Panc1 (cell line): Measurements from ENCODE around the gene FGGY.

Source experiments
- POLR2AphosphoS5 ChIP-seq: IDR thresholded peaks from 2 replicates; pipeline ENCODE4 v1.6.1; 2012; ENCODE audit warnings: mild to moderate bottlenecking, low read depth, low read length, moderate library complexity
- SIN3A ChIP-seq: IDR thresholded peaks from 2 replicates; pipeline ENCODE4 v1.6.1; 2012; ENCODE audit warnings: low read depth, mild to moderate bottlenecking, low read length, moderate library complexity, borderline replicate concordance; ENCODE audit not compliant: insufficient read depth
- TF ChIP-seq, protein P1 (sequence below): fragments of 450-650 bp; IDR thresholded peaks from 2 replicates; pipeline ENCODE4 v1.5.1; 2017; ENCODE audit warnings: mild to moderate bottlenecking

DNA sequence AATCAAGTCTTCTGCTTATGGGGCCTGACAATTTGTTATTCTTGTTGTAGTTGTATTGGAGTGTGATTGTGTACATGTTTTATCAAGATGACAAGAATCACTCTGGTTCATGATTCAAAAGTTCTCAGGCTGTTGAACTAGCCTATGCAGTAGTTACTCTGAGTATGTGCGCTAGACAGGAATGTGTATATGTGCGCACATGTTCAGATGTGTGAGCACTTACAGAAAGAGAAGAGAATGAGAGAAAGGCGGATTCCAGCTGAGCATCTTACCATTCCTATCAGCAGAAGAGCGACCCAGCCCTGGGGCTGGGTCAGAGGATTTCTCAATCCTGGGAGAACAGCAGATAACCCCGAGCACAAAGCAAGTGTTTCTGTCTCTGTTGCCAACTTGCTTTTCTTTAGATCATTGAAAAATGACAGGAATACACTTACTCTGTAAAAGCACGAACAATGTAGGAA, 407.1 kb downstream of the FGGY start:
- TF ChIP-seq, protein P1, sequence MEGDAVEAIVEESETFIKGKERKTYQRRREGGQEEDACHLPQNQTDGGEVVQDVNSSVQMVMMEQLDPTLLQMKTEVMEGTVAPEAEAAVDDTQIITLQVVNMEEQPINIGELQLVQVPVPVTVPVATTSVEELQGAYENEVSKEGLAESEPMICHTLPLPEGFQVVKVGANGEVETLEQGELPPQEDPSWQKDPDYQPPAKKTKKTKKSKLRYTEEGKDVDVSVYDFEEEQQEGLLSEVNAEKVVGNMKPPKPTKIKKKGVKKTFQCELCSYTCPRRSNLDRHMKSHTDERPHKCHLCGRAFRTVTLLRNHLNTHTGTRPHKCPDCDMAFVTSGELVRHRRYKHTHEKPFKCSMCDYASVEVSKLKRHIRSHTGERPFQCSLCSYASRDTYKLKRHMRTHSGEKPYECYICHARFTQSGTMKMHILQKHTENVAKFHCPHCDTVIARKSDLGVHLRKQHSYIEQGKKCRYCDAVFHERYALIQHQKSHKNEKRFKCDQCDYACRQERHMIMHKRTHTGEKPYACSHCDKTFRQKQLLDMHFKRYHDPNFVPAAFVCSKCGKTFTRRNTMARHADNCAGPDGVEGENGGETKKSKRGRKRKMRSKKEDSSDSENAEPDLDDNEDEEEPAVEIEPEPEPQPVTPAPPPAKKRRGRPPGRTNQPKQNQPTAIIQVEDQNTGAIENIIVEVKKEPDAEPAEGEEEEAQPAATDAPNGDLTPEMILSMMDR, result no peak
- TF ChIP-seq SIN3A, result no peak
- no peak for TF ChIP-seq POLR2AphosphoS5
